K562 (cell line): Measurements from ENCODE around the gene PRCD. TPM values are rescaled to one million over a fixed set of nuclear protein-coding genes. Genes with fewer than 3 reads are reported as not detected.
"Not testable (repeated sequence)": the region's sequence is repeated elsewhere in the genome, so short reads cannot be mapped to it uniquely, and the experiment has no call there.

Source experiments
- ATAC-seq: fragments of 200-7000 bp; cut with Tn5 transposase; 3 replicates; pipeline ENCODE4 v1.9.1; 2020; ENCODE audit warnings: moderate library complexity
- BruUV-seq: library from RNA; stranded (reverse); fragments of 400-500 nt; replicated peaks from 2 replicates; lab custom pipeline; 2021; lab: Mats Ljungman, UMichigan
- CTCF ChIA-PET: fragments of 300-600 bp; formaldehyde crosslinking; extraction: SDS; loops from one replicate; lab custom pipeline; 2021; ENCODE audit warnings: low intra/inter-chr PET ratio; lab: Yijun Ruan, JAX
- POLR2A ChIA-PET: fragments of 300-600, 350-650 bp; sonication (Branson Sonifier 250); formaldehyde crosslinking; extraction: SDS; loops from one replicate; lab custom pipeline; 2021; ENCODE audit warnings: antibody characterized with exemption, inconsistent platforms; lab: Yijun Ruan, JAX
- DNase-seq, 4 experiments: peaks; one replicate each; pipeline versions ENCODE4 v3.0.0 to v3.0.0-alpha.2; 2011 to 2018; ENCODE audit warnings: low spot score in 3 of 4, mixed read lengths in 3 of 4; ENCODE audit errors: extremely low read depth in 1 of 4
- FAIRE-seq: peaks from 2 replicates; lab custom pipeline; 2011; peaks lifted over from hg19 to GRCh38; lab: Jason Lieb, UNC
- H2AFZ ChIP-seq: 2 replicates; pipeline ENCODE4 v1.6.0; 2011; ENCODE audit warnings: low read depth, low read length, control low read depth, inconsistent platforms
- H3K27ac ChIP-seq: fragments of 200-600 bp; 3 replicates; pipeline ENCODE4 v1.8.0; 2011; ENCODE audit warnings: low read depth, mild to moderate bottlenecking, control low read depth, inconsistent platforms, low read length, moderate library complexity, mixed read lengths; ENCODE audit errors: extremely low read depth
- H3K27me3 ChIP-seq, 2 experiments: fragments of 300-600 bp in 1 of 2; 2 replicates in 1 of 2; 3 replicates in 1 of 2; pipeline versions ENCODE4 v1.6.0 to v1.8.0; 2011; ENCODE audit warnings: inconsistent platforms in 2 of 2, low read length in 2 of 2, mild to moderate bottlenecking in 1 of 2, mixed read lengths in 1 of 2, moderate library complexity in 1 of 2; ENCODE audit not compliant: control insufficient read depth in 2 of 2, insufficient read depth in 2 of 2
- H3K36me3 ChIP-seq: fragments of 300-600 bp; 3 replicates; pipeline ENCODE4 v1.8.0; 2011; ENCODE audit warnings: mild to moderate bottlenecking, low read length, inconsistent platforms; ENCODE audit not compliant: control insufficient read depth, insufficient read depth
- H3K4me1 ChIP-seq, 2 experiments: fragments of 200-600 bp in 1 of 2; replicated peaks in 1 of 2; 2 replicates in 1 of 2; 3 replicates in 1 of 2; pipeline versions ENCODE4 v1.5.1 to v1.8.0; 2011; ENCODE audit warnings: inconsistent platforms in 2 of 2, low read length in 2 of 2, mild to moderate bottlenecking in 1 of 2, mixed read lengths in 1 of 2, moderate library complexity in 1 of 2; ENCODE audit not compliant: control insufficient read depth in 2 of 2, insufficient read depth in 2 of 2
- H3K4me2 ChIP-seq: 2 replicates; pipeline ENCODE4 v1.6.1; 2011; ENCODE audit warnings: low read length, control low read depth, inconsistent platforms, mixed read lengths; ENCODE audit not compliant: insufficient read depth
- H3K4me3 ChIP-seq: fragments of 200-600 bp; sonication (generic), shearing (Covaris generic); 2 replicates; pipeline ENCODE4 v1.5.1; 2016; ENCODE audit warnings: control low read depth, inconsistent platforms
- H3K79me2 ChIP-seq: fragments of 200-600 bp; 3 replicates; pipeline ENCODE4 v1.8.0; 2011; ENCODE audit warnings: low read length, inconsistent platforms; ENCODE audit not compliant: control insufficient read depth, insufficient read depth
- H3K9ac ChIP-seq, 2 experiments: 2 replicates each; pipeline versions ENCODE4 v1.6.0 to v1.6.1; 2011; ENCODE audit warnings: low read depth in 2 of 2, low read length in 2 of 2, control low read depth in 1 of 2, inconsistent platforms in 1 of 2, mild to moderate bottlenecking in 1 of 2, mixed read lengths in 1 of 2; ENCODE audit not compliant: insufficient read depth in 1 of 2
- H3K9me1 ChIP-seq: one replicate; pipeline ENCODE4 v1.6.0; 2011; ENCODE audit warnings: inconsistent platforms, mild to moderate bottlenecking, low read length, moderate library complexity; ENCODE audit not compliant: control insufficient read depth, insufficient read depth
- H3K9me3 ChIP-seq: replicated peaks from 2 replicates; pipeline ENCODE4 v1.5.1; 2011; ENCODE audit warnings: low read depth, low read length, inconsistent platforms; ENCODE audit not compliant: control insufficient read depth, insufficient read depth
- H4K20me1 ChIP-seq: replicated peaks from 2 replicates; pipeline ENCODE4 v1.6.1; 2011; ENCODE audit warnings: low read length, inconsistent platforms, mixed read lengths; ENCODE audit not compliant: control insufficient read depth, insufficient read depth
- CEBPB ChIP-seq: fragments of 450-650 bp; IDR thresholded peaks from 2 replicates; pipeline ENCODE4 v1.6.1; 2016; ENCODE audit warnings: missing genetic modification characterization, missing compliant biosample characterization
- whole genome bisulfite sequencing: fragments of 100-300 bp; shearing (Covaris generic); methylation state at CpG from one replicate; pipeline ENCODE4 v1.1.6; 2016; ENCODE audit warnings: low coverage, mixed read lengths; ENCODE audit not compliant: insufficient coverage; ENCODE audit errors: missing lambda C conversion rate; 5-methylcytosine and 5-hydroxymethylcytosine counted together
- in situ Hi-C: fragments of 300-500 bp; cut with MboI; formaldehyde crosslinking; loops from 4 replicates; pipeline ENCODE4 v1.15.0; 2018; ENCODE audit warnings: inconsistent platforms, mixed read lengths
- intact Hi-C: fragments of 100-400 bp; cut with micrococcal nuclease; formaldehyde crosslinking; loops from 2 replicates; pipeline ENCODE4 v1.14.2; 2022
- polyA plus RNA-seq, 8 experiments: library from polyadenylated mRNA; depleted of rRNA in 4 of 8; stranded (reverse) in 5 of 8; unstranded in 3 of 8; fragments of >200 nt; fragmentation: Nextera tagmentation in 2 of 8; fragmentation: Illumina TruSeq in 1 of 8; extraction: Ambion mirVana in 2 of 8; extraction: Trizol in 1 of 8; gene quantifications; 2 replicates each; pipeline versions ENCODE4 v1.2.1 to v1.2.3, GENCODE V29; 2011 to 2014; ENCODE audit warnings: inconsistent platforms in 1 of 8, missing spikeins in 1 of 8
- total RNA-seq, 7 experiments: library from RNA; depleted of rRNA in 6 of 7; stranded (reverse); fragments of >200 nt in 6 of 7; fragmentation: Illumina TruSeq in 2 of 7; extraction: Trizol in 2 of 7; gene quantifications; 2 replicates each; pipeline versions ENCODE4 v1.2.1 to v1.2.3, GENCODE V29; 2011 to 2021; ENCODE audit warnings: low replicate concordance in 1 of 7

PRCD gene
- total and polyA plus RNA-seq, 9 of the 15 experiments (the other 6 are each of a cell fraction or from before 2014, with no cell fraction given): 0.20 to 0.25 (median 0.21) TPM; not detected in 6

DNA sequence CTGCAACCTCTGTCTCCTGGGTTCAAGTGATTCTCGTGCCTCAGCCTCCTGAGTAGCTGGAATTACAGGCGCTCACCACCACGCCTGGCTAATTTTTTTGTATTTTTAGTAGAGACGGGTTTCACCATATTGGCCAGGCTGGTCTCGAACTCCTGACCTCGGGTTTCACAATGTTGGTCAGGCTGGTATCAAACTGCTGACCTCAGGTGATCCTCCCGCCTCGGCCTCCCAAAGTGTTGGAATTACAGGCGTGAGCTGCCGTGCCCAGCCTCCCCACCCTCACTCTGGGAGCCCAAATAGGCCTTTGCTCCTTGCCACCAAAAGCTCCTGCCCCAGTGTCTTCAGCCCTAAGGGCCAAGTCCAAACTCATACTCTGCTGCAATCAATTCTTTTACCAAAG, 18.2 kb upstream of the PRCD start:
- not testable (repeated sequence) for H3K4me2 ChIP-seq, DNase-seq, H3K79me2 ChIP-seq, H4K20me1 ChIP-seq, H3K9ac ChIP-seq, H3K4me3 ChIP-seq, H3K9me3 ChIP-seq, ATAC-seq, H3K27me3 ChIP-seq, H3K36me3 ChIP-seq, H2AFZ ChIP-seq, H3K27ac ChIP-seq, BruUV-seq
- intact Hi-C loops (loop anchor here (2.0 kb wide), 1 partner anchor 159 kb away; no protein-coding TSS in a partner anchor), in situ Hi-C loops (loop anchor here (5.0 kb wide), 2 partner anchors 101 to 161 kb away; no protein-coding TSS in a partner anchor)
- peaks cover 2 to 18% of the 10 kb centered on the region in 2 experiments; a peak in 4 of 5 replicates for H3K4me1 ChIP-seq
- 56% methylated on average over 10 of the region's 10 CpGs for WGBS
- ChIA-PET POLR2A (interaction anchor here (1.0 to 1.4 kb wide), 3 partner anchors 8 to 195 kb away, joined by 5 to 7 read pairs (median 5); no protein-coding TSS in a partner anchor), CTCF (interaction anchor here (2.4 kb wide), 2 partner anchors 26 to 159 kb away, joined by 16 to 24 read pairs; no protein-coding TSS in a partner anchor)
- TF ChIP-seq CEBPB: 0 out of 2 replicates have a peak, but pooled peaks have one; percentile 9
- TF ChIP-seq, all 486 proteins: peak for 1; not testable (repeated sequence) for 485
- FAIRE-seq, H3K9me1 ChIP-seq: not testable (repeated sequence)
